Lung (tissue), 12 donors: ENCODE results near the gene SPRED2. TPM values are rescaled to one million over a fixed set of nuclear protein-coding genes. Genes with fewer than 3 reads are reported as not detected.

Experiments used
- ATAC-seq: fragments of 200-7000 bp; cut with Tn5 transposase; one replicate; pipeline ENCODE4 v1.9.1; 2020; ENCODE audit warnings: moderate number of reproducible peaks; ENCODE audit not compliant: insufficient read depth, low FRiP score
- DNase-seq, 3 donors: peaks; one replicate each; pipeline ENCODE4 v3.0.0-alpha.2; 2013 to 2017
- H3K27ac ChIP-seq, 2 donors: one replicate each; pipeline ENCODE4 v1.5.1; 2013; ENCODE audit warnings: mild to moderate bottlenecking in 2 of 2, moderate library complexity in 2 of 2, control low read depth in 1 of 2, inconsistent platforms in 1 of 2, low read depth in 1 of 2, low read length in 1 of 2
- H3K27me3 ChIP-seq, 3 donors: one replicate each; pipeline ENCODE4 v1.5.1; 2013; ENCODE audit warnings: low read length in 2 of 3; ENCODE audit not compliant: control insufficient read depth in 3 of 3, insufficient read depth in 3 of 3
- H3K36me3 ChIP-seq, 4 donors: one replicate each; pipeline ENCODE4 v1.5.1; 2013; ENCODE audit warnings: low read length in 4 of 4, mild to moderate bottlenecking in 1 of 4, moderate library complexity in 1 of 4; ENCODE audit not compliant: control insufficient read depth in 4 of 4, insufficient read depth in 4 of 4
- H3K4me1 ChIP-seq, 5 donors: one replicate each; pipeline ENCODE4 v1.5.1; 2013; ENCODE audit warnings: low read length in 5 of 5, mild to moderate bottlenecking in 2 of 5, moderate library complexity in 1 of 5; ENCODE audit not compliant: control insufficient read depth in 5 of 5, insufficient read depth in 5 of 5
- H3K4me3 ChIP-seq: one replicate; pipeline ENCODE4 v1.5.1; 2013; ENCODE audit warnings: mild to moderate bottlenecking, control low read depth, moderate library complexity
- H3K9ac ChIP-seq, 2 donors: one replicate each; pipeline ENCODE4 v1.5.1; 2013; ENCODE audit warnings: low read length in 2 of 2, control low read depth in 1 of 2; ENCODE audit not compliant: insufficient read depth in 1 of 2
- H3K9me3 ChIP-seq, 4 donors: one replicate each; pipeline ENCODE4 v1.5.1; 2013; ENCODE audit warnings: low read length in 3 of 4, mild to moderate bottlenecking in 1 of 4, moderate library complexity in 1 of 4; ENCODE audit not compliant: control insufficient read depth in 4 of 4, insufficient read depth in 3 of 4
- CTCF ChIP-seq: IDR thresholded peaks from 2 replicates; pipeline ENCODE4 v1.5.1; 2012; ENCODE audit warnings: mild to moderate bottlenecking; ENCODE audit errors: control extremely low read depth, extremely low read depth
- WGBS, 2 donors: extraction: QIAGEN DNeasy Blood & Tissue Kit; methylation state at CpG; one replicate each; pipeline ENCODE4 v1.1.7; 2013; 5-methylcytosine and 5-hydroxymethylcytosine counted together
- polyA plus RNA-seq, 2 donors: library from polyadenylated mRNA; stranded (reverse); fragments of 200-250 nt; gene quantifications; one replicate each; pipeline ENCODE4 v1.2.1, GENCODE V29; 2013
- total RNA-seq, 2 donors: library from RNA; depleted of rRNA in 1 of 2; stranded (reverse); fragments of >200 nt in 1 of 2; gene quantifications; one replicate each; pipeline ENCODE4 v1.2.1, GENCODE V29; 2014 to 2021
- donor health status: control.
- donor health status: control.
- donor health status: Bipolar disorder and iron deficiency.
- donor health status: healthy.
- donor health status: DM: yes; HTN: yes; CAD: no.

SPRED2 gene
- total and polyA plus RNA-seq, 4 donors, result 11.7 to 36.4 (median 19.6) TPM

- H3K27ac ChIP-seq, result no peak overlapping the region
- no peak overlapping the region for H3K9ac ChIP-seq
- ATAC-seq (no peak), DNase-seq (no peak)
- WGBS, 2 donors, result 34 to 55% methylated on average over 5 of the region's 5 CpGs
- H3K9me3 ChIP-seq, result no peaks in the 10 kb centered on the region
- TF ChIP-seq CTCF, result no peak
- peaks cover 5 to 36% (median 23%) of the 10 kb centered on the region in 5 donors for H3K4me1 ChIP-seq
- H3K36me3 ChIP-seq, result no peaks in the 10 kb centered on the region
- H3K4me3 ChIP-seq, result no peak overlapping the region
- no peaks in the 10 kb centered on the region for H3K27me3 ChIP-seq
Observed at GRCh38 chr2:65353927-65354326, 78.5 kb downstream of the SPRED2 start.

GRCh38 chr2:65353046-65353445 is 79.4 kb downstream of the SPRED2 start:
- no peak for TF ChIP-seq CTCF
- ATAC-seq (no peak), DNase-seq (no peak)
- Histone ChIP-seq H3K9me3 (no peaks in the 10 kb centered on the region), H3K4me1 (peaks cover 5 to 32% (median 23%) of the 10 kb centered on the region in 5 donors), H3K27me3 (no peaks in the 10 kb centered on the region), H3K4me3 (no peak overlapping the region), H3K36me3 (no peaks in the 10 kb centered on the region), H3K27ac (no peak overlapping the region), H3K9ac (no peak overlapping the region)
- WGBS, 2 donors, result 91 to 100% methylated on average over 4 of the region's 4 CpGs

- DNase-seq, result no peak
- peaks cover 5 to 32% (median 22%) of the 10 kb centered on the region in 5 donors for H3K4me1 ChIP-seq
- H3K4me3 ChIP-seq, result no peak overlapping the region
- ATAC-seq, result no peak
- H3K27me3 ChIP-seq, result no peaks in the 10 kb centered on the region
- no peak overlapping the region for H3K9ac ChIP-seq
- H3K9me3 ChIP-seq, result no peaks in the 10 kb centered on the region
- no peak for TF ChIP-seq CTCF
- WGBS, 2 donors, result 78 to 85% methylated on average over 9 of the region's 9 CpGs
- no peak overlapping the region for H3K27ac ChIP-seq
- no peaks in the 10 kb centered on the region for H3K36me3 ChIP-seq
Observed at GRCh38 chr2:65351948-65352595, 80.3 kb downstream of the SPRED2 start.
